ENCODE results near the gene NR2C2AP.
"Not testable (repeated sequence)": the region's sequence is repeated elsewhere in the genome, so short reads cannot be mapped to it uniquely, and the experiment has no call there.

- TF ChIP-seq CTCF (IDR thresholded peaks at IDR 0.05); TCF7L2 (IDR thresholded peaks at IDR 0.05; ENCODE audit: low read depth, low read length): not testable (repeated sequence)
Measured at GRCh38 chr19:19221000-19221399, 17.8 kb upstream of the NR2C2AP start.
